Activated naive CD8-positive, alpha-beta T cell treated with anti-CD3 and anti-CD28 coated beads, Interleukin-2, amount 50 U/mL, for 16 hours (primary cell): Measurements from ENCODE around the gene MRGPRF.
"Not testable (repeated sequence)": the region's sequence is repeated elsewhere in the genome, so short reads cannot be mapped to it uniquely, and the experiment has no call there.

Source experiments
- DNase-seq: peaks from one replicate; pipeline ENCODE4 v3.0.0-alpha.2; 2020; ENCODE audit warnings: low read depth, low spot score

Gene MRGPRF

DNA sequence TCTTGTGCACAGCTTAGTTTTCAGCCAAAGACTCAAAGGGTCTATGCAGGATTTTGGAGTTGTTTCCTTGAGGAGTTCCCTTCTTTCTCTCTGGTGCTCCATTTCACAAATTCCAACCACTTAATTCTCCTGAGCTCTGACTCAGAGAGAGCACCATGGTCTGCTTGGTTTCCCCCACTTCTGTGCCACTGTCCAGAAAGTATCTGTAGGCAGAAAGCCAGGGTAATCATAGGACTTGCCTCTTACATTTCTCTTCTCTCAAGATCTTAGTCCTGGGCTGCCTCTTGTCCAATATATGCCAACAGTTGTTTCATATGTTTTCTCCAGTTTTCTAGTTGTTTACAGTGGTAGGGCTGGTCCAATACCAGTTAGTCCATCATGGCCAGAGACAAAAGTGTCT, 25.8 kb downstream of the MRGPRF start:
- no peak for DNase-seq

DNA sequence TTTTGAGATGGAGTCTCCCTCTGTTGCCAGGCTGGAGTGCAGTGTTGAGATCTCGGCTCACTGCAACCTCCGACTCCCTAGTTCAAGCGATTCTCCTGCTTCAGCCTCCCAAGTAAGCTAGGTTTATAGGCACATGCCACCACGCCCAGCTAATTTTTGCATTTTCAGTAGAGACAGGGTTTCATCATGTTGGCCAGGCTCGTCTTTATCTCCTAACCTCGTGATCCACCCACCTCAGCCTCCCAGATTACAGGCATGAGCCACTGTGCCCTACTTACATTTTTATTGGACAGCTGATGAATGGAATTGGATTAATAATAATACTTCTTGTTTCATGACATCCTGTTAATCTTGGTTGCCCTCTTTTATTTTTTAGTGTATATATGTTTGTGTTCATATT, 29.2 kb downstream of the MRGPRF start:
- no peak for DNase-seq

DNA sequence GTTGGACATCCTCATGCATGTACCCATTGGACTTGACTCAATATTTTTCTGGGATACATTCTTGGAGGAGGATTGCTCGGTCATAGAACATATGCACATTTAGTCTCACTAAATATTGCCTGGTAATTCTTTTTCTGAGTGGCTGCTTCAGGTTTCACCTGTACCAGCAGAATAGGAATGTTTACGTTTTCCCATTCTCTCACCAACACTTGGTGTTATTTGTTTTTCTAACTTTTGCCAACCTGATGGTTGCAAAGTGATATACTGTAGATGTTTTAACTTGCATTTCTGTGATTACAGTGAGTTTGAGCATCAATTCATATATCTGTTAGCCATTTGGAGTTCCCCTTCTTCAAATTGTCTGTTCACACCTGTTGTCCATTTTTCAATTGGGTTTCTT, 30.9 kb downstream of the MRGPRF start:
- DNase-seq: no peak

DNA sequence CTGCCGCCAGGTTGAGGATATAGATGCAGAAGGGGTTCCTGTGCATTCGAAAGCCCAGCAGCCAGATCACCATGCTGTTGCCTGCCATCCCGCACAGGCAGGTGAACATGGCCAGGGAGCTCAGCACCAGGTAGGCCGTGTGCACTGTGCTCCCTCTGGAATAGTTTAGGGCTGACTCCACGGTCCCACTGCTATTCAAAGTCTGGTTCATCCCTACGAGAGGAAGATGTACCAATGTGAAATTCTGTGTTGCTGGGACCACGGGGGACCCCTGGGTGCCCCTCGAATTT, 32.3 kb downstream of the MRGPRF start, which contains the start of gene MRGPRD:
Gene MRGPRD, minus strand, starts transcription at position 211 of the 290 bp plus-strand sequence. Its CDS starts 0 bp downstream, at position 211.
- no peak for DNase-seq

DNA sequence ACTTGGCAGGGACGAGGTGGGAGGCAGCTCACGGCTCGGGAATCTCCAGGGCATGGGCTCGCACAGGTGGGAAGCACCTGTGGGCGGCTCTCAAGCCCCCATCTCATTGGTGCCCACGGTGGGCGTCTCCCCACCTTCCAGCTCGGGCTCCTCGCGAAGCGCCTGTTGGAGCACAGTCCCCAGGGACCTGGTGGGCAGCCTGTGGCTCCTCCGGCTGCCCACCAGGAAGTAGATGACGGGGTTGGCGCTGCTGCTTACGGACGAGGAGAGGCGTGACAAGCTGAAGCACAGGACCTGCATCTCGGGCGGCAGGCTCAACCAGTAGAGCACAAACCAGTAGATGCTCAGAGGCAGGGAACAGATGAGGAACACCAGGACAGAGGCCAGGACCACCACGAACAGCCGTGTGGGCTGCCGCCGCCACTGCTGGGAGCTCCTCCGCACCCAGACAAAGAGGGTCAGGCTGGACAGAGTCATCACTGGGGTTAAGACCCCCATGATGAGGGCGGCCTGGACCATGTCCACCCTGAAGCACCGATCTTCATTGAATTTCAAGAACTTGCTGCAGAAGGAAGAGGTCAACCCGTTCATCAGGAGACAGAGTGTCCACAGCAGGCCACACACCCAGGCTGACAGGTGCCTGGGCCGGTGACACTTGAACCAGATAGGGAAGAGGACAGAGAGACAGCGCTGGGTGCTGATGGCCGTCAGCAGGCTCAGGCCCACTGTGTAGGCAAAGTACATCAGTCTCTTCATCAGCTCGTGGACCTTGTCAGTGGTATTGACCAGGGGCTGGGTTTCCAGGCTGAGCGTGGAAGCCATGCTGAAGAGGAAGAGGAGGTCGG, 32.9 kb downstream of the MRGPRF start:
- no peak for DNase-seq

DNA sequence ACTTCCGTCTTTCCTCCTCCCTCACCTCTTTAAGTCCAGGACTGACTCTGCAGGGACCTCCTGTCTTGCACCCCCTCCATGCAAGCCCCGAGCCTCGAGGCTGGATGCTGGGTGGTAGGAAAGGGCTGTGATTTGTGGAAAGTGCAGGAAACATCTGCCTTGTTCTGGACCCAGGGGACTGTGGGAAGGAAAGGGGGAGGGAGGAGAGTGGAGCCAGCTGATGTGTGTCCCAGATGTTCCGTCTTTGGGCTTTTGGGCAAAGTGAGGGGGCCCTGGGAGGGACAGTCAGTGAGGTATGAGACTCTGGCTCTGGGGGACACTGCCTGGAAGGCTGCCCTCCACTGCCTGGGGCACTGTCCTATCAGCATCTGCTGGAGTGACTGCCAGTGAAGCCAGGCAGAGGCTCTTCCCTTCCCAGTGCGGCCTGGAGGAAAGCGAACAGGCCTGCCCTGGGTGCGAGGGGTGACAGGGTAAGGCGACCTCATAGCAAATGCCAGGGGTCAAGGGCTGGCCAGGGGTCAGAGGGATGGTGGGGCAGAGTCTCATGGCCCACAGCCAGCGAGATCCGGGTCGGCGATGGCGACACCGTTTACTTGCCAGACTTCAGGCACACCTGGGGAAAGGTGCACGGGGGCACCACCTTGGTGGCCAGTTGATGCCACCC, 34.0 kb downstream of the MRGPRF start:
- DNase-seq: no peak

DNA sequence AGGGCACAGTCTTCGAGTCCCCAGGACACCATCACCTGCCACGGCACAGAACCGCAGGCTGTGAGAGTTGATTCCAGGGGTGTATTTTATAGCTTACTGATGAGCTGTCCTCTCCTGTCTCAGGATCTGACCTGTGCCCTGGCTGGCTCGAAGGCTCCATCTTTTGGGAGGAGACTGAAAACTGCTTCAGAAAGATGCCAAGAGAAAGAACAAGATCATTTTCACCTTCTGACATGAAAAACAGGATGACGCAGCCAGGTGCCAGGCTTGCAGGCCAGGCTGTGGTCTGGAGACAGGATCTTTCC, 34.5 kb downstream of the MRGPRF start:
- DNase-seq: no peak

DNA sequence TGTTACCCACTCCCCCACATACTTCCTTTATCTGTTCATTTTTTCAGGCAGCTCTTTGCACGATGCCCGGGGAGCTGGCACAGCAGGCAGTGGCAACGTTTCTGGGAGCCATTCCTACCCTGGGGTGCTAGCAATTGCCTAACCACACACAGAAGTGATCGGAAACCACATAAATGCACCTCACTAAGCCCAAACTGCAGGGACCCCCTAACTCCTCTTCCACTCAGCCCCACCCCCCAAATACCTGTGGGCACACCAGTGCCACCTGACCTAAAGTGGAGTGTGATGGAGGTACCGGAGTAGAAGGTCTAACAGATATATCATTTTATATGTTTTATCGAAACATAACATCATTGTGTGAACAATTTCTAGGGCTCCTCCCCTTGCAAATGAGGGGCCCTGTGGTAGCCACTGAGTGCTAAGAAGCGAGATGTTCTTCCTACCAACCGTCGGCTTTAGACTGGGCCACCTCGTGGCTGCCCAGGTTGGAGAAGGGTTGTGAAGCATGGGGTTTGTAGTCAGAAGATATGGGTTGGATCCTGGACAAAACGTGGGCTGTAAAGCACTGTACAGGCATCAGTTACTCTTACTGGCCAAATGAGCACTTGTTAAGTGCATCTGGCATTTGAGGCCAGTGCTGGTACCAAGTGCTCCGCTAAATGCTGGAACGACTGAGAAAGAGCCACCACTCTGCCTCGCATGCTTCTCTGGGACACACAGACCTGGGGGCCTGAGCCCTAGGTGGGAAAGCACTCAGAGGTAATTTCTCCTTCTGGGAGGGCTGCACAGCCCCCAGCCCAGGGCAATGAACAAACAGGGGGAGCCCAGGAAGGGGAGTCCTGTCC, 35.0 kb downstream of the MRGPRF start:
- DNase-seq: no peak

DNA sequence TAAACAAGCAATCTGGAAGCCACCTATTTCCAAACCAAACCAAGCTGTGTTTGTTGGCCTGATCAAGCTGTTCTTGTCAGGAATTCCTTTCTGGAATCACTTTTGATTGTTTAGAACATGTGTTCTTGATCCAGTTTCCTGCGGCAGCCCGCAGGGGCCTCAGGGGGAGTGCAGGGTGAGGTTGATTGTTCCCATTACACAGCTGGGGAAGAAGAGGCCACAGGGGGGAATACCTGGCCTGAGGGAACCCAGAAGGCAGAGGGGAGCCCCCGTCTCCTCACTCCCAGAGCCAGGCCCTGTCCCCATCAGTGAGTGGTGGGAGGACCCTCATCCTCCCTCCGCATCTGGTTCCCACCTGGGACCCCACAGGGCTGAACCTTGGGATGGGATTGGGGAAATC, 36.5 kb downstream of the MRGPRF start:
- no peak for DNase-seq

DNA sequence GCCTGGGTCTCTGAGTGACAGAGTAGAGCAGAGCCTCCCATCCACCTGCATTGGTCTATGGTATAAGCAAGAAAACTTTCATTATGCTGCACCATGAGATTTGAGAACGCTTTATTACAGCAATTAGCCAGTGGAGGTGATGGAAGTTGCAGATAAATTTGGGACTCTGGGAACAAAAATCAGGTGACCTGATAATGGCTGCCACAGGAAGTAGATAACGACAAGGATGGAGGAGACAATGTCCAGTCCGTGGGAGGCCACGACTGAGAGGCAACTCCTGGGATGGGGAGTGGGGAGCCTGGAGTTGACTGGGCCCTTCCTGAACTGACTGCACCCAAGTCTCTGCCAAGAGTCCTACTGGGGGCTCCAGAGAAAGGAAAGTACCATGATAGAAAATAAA, 37.0 kb downstream of the MRGPRF start:
- no peak for DNase-seq

DNA sequence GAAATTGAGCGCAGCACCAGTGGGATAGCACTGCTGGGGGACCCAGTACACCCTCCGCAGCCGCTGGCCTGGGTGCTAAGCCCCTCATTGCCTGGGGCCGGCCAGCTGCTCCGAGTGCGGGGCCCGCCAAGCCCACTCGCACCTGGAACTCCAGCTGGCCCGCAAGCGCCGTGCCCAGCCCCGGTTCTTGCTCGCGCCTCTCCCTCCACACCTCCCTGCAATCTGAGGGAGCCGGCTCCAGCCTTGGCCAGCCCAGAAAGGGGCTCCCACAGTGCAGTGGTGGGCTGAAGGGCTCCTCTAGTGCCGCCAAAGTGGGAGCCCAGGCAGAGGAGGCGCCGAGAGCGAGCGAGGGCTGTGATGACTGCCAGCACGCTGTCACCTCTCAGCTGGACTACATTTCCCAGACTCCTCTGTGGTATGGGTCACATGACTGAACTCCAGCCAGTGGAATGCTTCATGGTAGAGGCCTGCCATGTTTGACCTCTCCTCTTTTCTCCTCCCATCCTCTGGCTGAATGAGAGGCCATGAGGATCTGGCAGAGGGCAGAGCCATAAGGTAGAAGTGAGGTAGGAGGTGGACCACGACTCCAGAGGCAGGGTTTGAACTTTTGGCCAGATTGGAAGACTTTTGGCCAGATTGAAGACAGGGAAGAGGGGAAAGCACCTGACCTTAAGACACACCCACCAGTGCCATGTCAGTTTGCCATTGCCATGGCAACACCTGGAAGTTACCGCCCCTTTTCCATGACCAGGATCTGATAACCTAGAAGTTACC, 38.4 kb downstream of the MRGPRF start:
- DNase-seq: no peak

DNA sequence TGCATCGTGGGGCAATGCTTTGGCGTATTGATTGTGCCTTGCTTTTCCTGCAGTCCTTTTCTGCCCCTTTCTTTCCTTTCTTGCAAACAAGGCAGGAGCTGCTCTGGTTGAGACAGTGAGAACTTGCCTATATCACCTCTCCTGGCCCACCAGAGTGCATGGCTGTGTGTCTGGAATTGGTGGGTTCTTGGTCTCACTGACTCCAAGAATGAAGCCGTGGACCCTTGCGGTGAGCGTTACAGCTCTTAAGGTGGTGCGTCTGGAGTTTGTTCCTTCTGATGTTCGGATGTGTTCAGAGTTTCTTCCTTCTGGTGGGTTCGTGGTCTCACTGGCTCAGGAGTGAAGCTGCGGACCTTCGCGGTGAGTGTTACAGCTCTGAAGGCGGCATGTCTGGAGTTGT, 39.3 kb downstream of the MRGPRF start:
- not testable (repeated sequence) for DNase-seq

DNA sequence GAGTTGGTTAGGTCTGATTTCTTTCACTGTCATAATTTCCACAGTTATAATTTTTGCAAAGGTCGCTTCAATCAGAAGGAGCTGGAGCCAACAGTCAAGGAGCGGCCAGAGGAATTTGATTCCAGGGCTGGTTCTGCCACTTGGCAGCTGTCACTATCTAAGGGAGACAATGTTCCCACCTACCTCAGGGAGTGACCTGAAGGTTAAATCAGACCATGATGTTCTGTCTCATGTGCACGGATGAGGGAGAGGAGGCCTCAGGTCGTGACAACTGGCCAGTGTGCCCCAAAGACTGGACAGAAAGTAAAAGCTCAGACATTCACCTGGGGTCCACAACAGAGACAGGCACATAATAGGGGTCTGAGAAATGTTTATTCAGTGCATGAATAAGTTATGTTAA, 39.8 kb downstream of the MRGPRF start:
- no peak for DNase-seq

DNA sequence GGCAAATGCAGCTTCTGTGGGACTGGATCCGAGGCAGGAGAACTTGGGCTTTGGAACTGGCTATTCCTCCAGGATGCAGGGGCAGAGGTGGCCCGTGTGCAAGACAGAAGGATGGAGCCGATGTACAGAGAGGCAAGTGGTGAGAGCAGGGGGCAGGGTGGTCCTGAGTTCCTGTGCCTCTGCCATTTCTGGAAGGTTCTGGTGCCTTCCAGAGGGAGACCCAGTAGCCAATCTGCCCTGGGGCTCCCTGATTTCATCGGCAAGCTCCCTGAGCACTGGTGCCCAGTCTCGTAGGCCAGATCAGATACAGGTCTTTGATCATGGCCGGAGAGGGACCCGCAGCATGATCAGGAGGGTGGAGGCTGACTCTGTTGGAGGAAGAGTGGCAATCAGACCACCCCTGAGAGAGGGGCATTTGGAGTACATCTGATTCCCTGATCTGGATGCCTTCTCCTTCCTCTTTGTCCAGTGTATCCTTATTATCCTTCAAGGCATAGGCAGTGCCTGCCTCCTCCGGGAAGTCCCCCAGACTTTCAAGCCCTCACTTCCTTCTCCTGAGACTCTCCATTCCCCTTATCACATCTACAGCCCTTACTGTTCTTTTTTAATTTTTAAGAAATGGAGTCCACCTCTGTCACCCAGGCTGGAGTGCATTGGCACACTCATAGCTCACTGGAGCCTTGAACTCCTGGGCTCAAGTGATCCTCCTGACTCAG, 42.0 kb downstream of the MRGPRF start:
- DNase-seq: no peak

DNA sequence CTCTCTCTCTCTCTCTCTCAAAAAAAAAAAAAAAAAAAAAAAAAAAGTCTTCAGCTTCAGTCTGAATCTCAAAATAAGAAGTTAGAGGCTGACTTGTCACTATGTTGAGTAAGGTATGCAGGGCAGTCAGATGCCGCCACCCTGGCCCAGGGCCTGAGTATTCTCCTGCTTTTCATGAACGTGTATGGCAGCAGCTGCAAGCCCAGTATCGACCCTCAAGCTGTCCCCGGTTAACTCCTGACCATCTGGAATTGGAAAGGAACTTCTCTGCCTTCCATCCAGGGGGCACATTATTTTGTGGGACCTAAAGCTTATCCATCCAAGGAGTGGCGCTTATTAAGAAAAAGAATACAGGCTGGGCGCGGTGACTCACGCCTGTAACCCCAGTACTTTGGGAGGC, 43.7 kb downstream of the MRGPRF start:
- DNase-seq: no peak

DNA sequence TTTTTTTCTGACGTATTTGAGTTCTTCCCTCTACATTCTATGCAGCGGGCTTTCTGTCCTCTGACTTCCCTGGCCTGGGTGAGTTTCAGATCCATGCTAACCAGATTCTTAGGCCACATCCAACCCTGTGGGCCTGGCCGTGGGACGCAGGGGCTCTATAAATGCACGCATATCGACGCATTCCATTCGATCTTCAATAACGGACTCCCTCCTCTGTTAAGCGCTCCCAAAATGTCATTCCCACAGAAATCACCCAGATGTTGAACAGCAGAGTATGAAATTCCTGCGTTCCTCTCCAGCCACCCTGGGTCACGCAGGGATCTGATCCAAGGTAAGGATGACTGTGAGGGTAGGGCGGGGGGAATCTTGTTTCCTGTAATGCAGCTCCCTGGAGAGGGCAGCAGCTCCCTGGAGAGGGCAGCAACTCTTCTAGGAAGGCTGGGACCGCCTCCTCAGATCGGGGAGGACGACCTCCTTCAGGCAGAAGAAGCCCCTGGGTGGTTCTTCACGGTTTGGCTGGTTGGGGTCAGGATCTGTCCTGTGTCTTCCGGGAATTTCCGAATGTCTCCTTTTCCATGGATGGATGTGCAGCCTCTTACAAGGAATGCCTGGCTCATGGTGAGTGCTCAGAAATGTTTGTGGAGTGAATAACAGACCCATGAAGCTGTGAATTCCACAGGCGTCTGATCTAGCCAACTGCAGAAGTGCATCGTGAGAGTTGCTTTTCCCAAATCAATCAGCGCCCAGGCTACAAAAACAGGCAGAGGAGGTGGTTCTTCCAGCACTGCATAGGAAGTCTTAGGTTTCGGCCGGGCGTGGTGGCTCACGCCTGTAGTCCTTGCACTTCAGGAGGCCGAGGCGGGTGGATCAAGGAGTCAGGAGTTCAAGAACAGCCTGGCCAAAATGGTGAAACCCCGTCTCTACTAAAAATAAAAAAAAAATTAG, 44.5 kb downstream of the MRGPRF start:
- DNase-seq: no peak

DNA sequence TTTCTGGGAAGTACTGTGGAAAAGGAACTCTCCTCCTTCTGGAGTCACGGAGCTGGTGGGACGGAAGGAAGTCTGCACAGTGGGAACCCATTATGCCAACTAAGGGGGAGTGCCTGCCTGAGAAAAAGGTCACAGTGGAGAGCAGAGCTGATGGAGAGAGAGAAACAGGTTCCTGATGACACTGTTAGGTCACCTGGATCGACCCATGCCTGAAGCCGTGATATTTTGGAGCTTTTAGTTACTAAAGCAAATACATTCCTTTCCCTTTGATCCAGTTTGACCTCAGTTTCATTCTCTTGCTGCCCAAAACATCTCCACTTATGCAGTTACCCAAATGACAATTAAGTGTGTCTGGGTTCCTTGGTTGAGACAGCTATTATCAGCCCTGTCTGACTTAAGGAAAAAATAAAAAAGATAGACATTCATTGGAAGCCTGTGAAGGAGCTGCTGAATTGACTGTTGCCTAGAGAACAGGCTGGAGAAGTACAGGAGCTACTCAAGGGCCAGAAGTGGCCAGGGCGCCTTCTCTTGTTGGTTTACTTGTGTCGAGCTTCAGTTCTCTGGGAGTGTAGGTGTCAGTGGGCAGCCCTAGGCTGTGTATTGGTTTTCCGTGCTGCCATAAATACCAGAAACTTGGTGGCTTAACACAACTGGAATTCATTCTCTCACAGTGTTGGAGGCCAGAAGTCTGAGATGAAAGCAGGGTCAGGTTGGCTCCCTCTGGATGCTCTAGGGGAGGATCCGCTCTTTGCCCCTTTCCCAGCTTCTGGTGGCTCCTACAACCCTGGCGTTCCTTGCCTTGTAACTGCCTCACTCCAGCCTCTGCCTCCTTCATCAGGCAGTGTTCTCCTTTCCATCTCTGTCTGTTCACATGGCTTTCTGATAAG, 45.9 kb downstream of the MRGPRF start:
- DNase-seq: no peak

DNA sequence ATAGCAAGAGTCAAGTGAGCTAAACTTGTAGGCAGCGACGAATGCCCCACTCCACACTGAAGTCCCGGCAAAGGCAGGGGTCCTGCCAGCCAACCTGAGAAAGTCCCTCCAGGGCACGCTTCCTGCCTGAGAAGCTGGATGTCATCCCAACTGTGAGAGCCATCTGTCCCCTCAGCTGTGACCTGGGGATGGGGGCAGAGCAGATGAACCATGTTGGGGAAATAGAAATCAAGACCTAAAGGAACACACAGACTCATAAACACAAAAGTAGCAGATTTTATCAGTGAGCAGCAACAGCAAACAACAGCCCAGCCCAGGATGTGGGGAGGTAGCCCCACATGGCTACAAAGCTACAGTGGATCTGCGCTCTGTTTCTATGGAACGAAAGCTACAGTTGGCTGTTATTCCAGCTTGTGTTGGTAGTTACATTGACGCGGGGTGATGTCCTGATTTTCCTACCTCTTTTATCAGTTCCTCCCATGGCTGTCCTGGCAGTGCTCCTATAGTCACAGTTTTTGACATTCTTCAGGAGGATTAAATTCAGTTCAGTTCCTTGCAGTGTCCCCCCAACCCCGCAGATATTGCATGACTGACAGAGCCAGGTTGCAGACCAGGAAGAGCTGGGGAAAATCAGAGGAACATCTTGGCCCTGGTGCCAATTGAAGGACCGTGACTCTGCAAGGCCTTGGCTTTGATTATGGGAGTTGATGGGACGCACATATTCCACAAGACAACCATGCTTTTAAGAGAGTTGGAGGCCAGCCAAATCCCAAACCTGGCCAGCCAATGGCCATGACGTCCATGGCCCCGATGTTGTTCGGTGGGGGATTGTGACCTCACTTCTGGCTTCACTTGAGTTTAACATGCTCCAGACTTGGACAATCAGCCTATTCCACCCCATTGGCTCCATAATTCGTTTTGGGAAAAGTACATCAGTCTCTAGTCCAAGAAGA, 46.9 kb downstream of the MRGPRF start:
- no peak for DNase-seq
